ENCODE data around the gene ICAM2. TPM values are rescaled to one million over a fixed set of nuclear protein-coding genes. Genes with fewer than 3 reads are reported as not detected.

The ICAM2 gene
- total RNA-seq, 2 donors from 2014 or later = 14.1 to 20.7 TPM

GRCh38 chr17:64057701-64058263 lies 37.3 kb upstream of the ICAM2 start:
- H3K27me3 Mint-ChIP-seq = no peaks in the 10 kb centered on the region
- peak overlapping the region; percentile 99 for H3K27ac Mint-ChIP-seq
- peaks cover 48% of the 10 kb centered on the region for H3K36me3 Mint-ChIP-seq
- peaks cover 6% of the 10 kb centered on the region for H3K9me3 Mint-ChIP-seq
- DNase-seq (ENCODE audit: low spot score) (no peak), ATAC-seq (no peak)
- peaks cover 58 to 67% of the 10 kb centered on the region in 2 donors for H3K4me1 Mint-ChIP-seq (ENCODE audit: low read depth in 2 of 2)
- H3K4me3 Mint-ChIP-seq = peak overlapping the region; percentile 91

GRCh38 chr17:64056269-64057005 lies 36.0 kb upstream of the ICAM2 start:
- peaks cover 54% of the 10 kb centered on the region for H3K36me3 Mint-ChIP-seq
- peak overlapping the region; percentile 41 for H3K4me3 Mint-ChIP-seq
- peaks cover 49 to 59% of the 10 kb centered on the region in 2 donors for H3K4me1 Mint-ChIP-seq (ENCODE audit: low read depth in 2 of 2)
- ATAC-seq (peak in 1 of 2 donors; percentile 57), DNase-seq (ENCODE audit: low spot score) (no peak)
- H3K27me3 Mint-ChIP-seq = no peaks in the 10 kb centered on the region
- H3K9me3 Mint-ChIP-seq = peaks cover 6% of the 10 kb centered on the region
- peak overlapping the region; percentile 99 for H3K27ac Mint-ChIP-seq

GRCh38 chr17:64055183-64056142 lies 35.0 kb upstream of the ICAM2 start:
- Mint-ChIP-seq H3K9me3 (peaks cover 5% of the 10 kb centered on the region), H3K4me3 (no peak overlapping the region), H3K27me3 (no peaks in the 10 kb centered on the region), H3K4me1 (ENCODE audit: low read depth in 2 of 2) (peaks cover 49 to 60% of the 10 kb centered on the region in 2 donors), H3K27ac (peak overlapping the region; percentile 99), H3K36me3 (peaks cover 61% of the 10 kb centered on the region)
- DNase-seq (ENCODE audit: low spot score) (no peak), ATAC-seq (no peak)

GRCh38 chr17:64054304-64054703 lies 33.9 kb upstream of the ICAM2 start:
- DNase-seq (ENCODE audit: low spot score) (no peak), ATAC-seq (no peak)
- H3K27me3 Mint-ChIP-seq = no peaks in the 10 kb centered on the region
- H3K9me3 Mint-ChIP-seq = no peaks in the 10 kb centered on the region
- H3K4me1 Mint-ChIP-seq (ENCODE audit: low read depth in 2 of 2) = peaks cover 44 to 60% of the 10 kb centered on the region in 2 donors
- H3K27ac Mint-ChIP-seq = peak overlapping the region; percentile 99
- H3K36me3 Mint-ChIP-seq = peaks cover 54% of the 10 kb centered on the region
- H3K4me3 Mint-ChIP-seq = no peak overlapping the region

DNA sequence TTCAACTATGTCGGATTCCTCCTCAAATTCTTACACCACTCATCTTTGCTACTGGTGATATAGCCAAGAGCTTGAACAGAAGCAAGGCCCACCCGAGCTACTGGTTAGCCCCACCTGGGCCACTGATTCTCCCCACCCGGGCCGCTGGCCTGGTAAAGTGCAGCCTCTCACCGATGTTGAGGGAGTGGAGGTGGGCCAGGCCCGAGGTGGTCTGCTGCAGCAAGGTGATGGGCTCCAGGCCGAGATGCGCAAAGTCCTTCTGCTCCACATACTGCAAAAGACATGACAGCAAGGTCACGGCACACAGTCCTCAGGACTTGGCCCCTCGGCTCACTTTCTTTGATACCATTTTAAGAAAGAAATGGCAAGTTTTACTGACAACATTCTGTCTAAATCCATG lies 32.7 kb upstream of the ICAM2 start:
- Mint-ChIP-seq H3K4me1 (ENCODE audit: low read depth in 2 of 2) (peaks cover 33 to 54% of the 10 kb centered on the region in 2 donors), H3K9me3 (no peaks in the 10 kb centered on the region), H3K4me3 (no peak overlapping the region), H3K36me3 (peaks cover 44% of the 10 kb centered on the region), H3K27ac (peak overlapping the region; percentile 85 to 92), H3K27me3 (no peaks in the 10 kb centered on the region)
- no peak for ATAC-seq
- DNase-seq (ENCODE audit: low spot score) = no peak

- Mint-ChIP-seq H3K4me3 (peak overlapping the region; percentile 69), H3K36me3 (peaks cover 38% of the 10 kb centered on the region), H3K27me3 (no peaks in the 10 kb centered on the region), H3K4me1 (ENCODE audit: low read depth in 2 of 2) (peaks cover 21 to 39% of the 10 kb centered on the region in 2 donors), H3K27ac (peak overlapping the region; percentile 85 to 92), H3K9me3 (no peaks in the 10 kb centered on the region)
- ATAC-seq (peak; percentile 74 to 94), DNase-seq (ENCODE audit: low spot score) (no peak)
Measured at GRCh38 chr17:64051153-64051552, 30.7 kb upstream of the ICAM2 start.

- Mint-ChIP-seq H3K9me3 (no peaks in the 10 kb centered on the region), H3K36me3 (peaks cover 40% of the 10 kb centered on the region), H3K27me3 (no peaks in the 10 kb centered on the region), H3K4me3 (no peak overlapping the region), H3K27ac (peak overlapping the region; percentile 85 to 92), H3K4me1 (ENCODE audit: low read depth in 2 of 2) (peaks cover 21 to 31% of the 10 kb centered on the region in 2 donors)
- no peak for ATAC-seq
- DNase-seq (ENCODE audit: low spot score) = no peak
Measured at GRCh38 chr17:64048805-64049204, 28.4 kb upstream of the ICAM2 start.

DNA sequence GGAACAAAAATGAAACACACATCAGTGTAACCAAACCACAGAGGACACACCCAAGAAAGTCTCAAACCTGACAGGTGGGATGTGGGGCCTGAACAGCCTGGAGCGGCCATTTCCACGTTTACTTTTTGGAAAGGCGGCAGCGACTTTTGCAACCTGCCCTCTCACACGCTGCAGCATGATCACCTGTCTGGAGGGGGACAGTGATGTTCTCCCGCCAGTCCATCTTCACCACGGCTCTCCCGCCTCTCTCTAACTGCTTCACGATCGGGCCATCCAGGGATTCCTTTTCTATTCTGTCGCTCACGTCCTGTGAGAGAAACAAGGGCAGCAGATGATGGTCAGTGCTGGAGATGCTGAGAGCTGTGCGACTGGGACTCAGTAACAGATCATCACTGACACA lies 24.7 kb upstream of the ICAM2 start:
- Mint-ChIP-seq H3K27ac (peak overlapping the region in 1 of 2 donors; percentile 65), H3K4me1 (ENCODE audit: low read depth in 2 of 2) (peaks cover 9 to 15% of the 10 kb centered on the region in 2 donors), H3K9me3 (no peaks in the 10 kb centered on the region), H3K36me3 (peaks cover 25% of the 10 kb centered on the region), H3K27me3 (no peaks in the 10 kb centered on the region), H3K4me3 (no peak overlapping the region)
- no peak for DNase-seq (ENCODE audit: low spot score)
- ATAC-seq = no peak

- H3K36me3 Mint-ChIP-seq = peaks cover 20% of the 10 kb centered on the region
- no peak overlapping the region for H3K4me3 Mint-ChIP-seq
- H3K27me3 Mint-ChIP-seq = no peaks in the 10 kb centered on the region
- DNase-seq (ENCODE audit: low spot score) (no peak), ATAC-seq (no peak)
- H3K27ac Mint-ChIP-seq = no peak overlapping the region
- no peaks in the 10 kb centered on the region for H3K9me3 Mint-ChIP-seq
- peaks cover 5% of the 10 kb centered on the region in 2 donors for H3K4me1 Mint-ChIP-seq (ENCODE audit: low read depth in 2 of 2)
Measured at GRCh38 chr17:64042700-64043485, 22.5 kb upstream of the ICAM2 start.

GRCh38 chr17:64041912-64042311 lies 21.5 kb upstream of the ICAM2 start:
- H3K4me3 Mint-ChIP-seq = no peak overlapping the region
- peaks cover 5 to 8% of the 10 kb centered on the region in 2 donors for H3K4me1 Mint-ChIP-seq (ENCODE audit: low read depth in 2 of 2)
- no peak for ATAC-seq
- no peak for DNase-seq (ENCODE audit: low spot score)
- H3K27ac Mint-ChIP-seq = peak overlapping the region in 1 of 2 donors; percentile 24
- H3K36me3 Mint-ChIP-seq = peaks cover 20% of the 10 kb centered on the region
- no peaks in the 10 kb centered on the region for H3K27me3 Mint-ChIP-seq
- H3K9me3 Mint-ChIP-seq = no peaks in the 10 kb centered on the region

DNA sequence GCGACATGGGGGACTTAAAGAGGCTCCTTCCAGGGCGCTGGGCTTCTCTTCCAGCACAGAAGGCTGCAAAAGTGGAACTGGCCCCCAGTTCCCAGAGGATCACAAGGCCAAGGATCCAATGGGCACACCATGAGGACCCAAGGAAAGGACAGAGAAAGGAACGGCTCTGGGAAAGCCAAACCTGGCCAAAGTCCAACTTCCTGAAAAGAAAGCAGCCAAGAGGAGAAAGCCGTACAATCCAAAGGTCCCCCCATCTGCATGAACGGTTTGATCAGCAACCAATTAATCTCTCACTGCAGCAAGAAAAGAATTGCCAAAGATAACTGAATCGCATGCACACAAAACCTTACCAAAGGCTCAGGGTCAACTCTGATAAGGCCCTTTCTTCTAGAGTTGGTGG lies 19.8 kb upstream of the ICAM2 start:
- Mint-ChIP-seq H3K36me3 (peaks cover 16% of the 10 kb centered on the region), H3K27ac (no peak overlapping the region), H3K27me3 (no peaks in the 10 kb centered on the region), H3K9me3 (no peaks in the 10 kb centered on the region), H3K4me3 (no peak overlapping the region), H3K4me1 (ENCODE audit: low read depth in 2 of 2) (peaks cover 5 to 12% of the 10 kb centered on the region in 2 donors)
- ATAC-seq = no peak
- DNase-seq (ENCODE audit: low spot score) = no peak

- Mint-ChIP-seq H3K27me3 (no peaks in the 10 kb centered on the region), H3K27ac (peak overlapping the region in 1 of 2 donors; percentile 16), H3K4me1 (ENCODE audit: low read depth in 2 of 2) (peaks cover 5 to 12% of the 10 kb centered on the region in 2 donors), H3K4me3 (no peak overlapping the region), H3K9me3 (no peaks in the 10 kb centered on the region), H3K36me3 (peaks cover 11% of the 10 kb centered on the region)
- DNase-seq (ENCODE audit: low spot score) = no peak
- ATAC-seq = no peak
Measured at GRCh38 chr17:64039106-64039400, 18.6 kb upstream of the ICAM2 start.

Measured in natural killer cell treated with Interleukin-12 subunit alpha and Interleukin-12 subunit beta and Interleukin-15 and Interleukin-18, amount 100 ng/mL, for 72 hours (primary cell).